H54 (cell line): ENCODE results near the gene SLC10A1.

Experiments
- DNase-seq: peaks from one replicate; pipeline ENCODE4 v3.0.0; 2011; ENCODE audit warnings: low spot score, mixed read lengths; ENCODE audit not compliant: insufficient read length
- FAIRE-seq: peaks from 3 replicates; lab custom pipeline; 2011; peaks lifted over from hg19 to GRCh38; lab: Jason Lieb, UNC
- POLR2A ChIP-seq: IDR thresholded peaks from 2 replicates; pipeline ENCODE4 v1.6.1; 2011; ENCODE audit warnings: low read depth, mild to moderate bottlenecking, low read length

Gene SLC10A1

GRCh38 chr14:69794791-69795190 lies 2.2 kb downstream of the SLC10A1 start:
- no peak for FAIRE-seq
- TF ChIP-seq POLR2A, result no peak

GRCh38 chr14:69792887-69793421 lies 4.1 kb downstream of the SLC10A1 start:
- no peak for TF ChIP-seq POLR2A
- DNase-seq (no peak), FAIRE-seq (no peak)

More at GRCh38 chr14:69794791-69795190, 2.2 kb downstream of the SLC10A1 start:
- no peak for DNase-seq

- no peak for DNase-seq
- FAIRE-seq, result no peak
These were observed 7.9 kb downstream of the SLC10A1 start for GRCh38 chr14:69789118-69789640.

GRCh38 chr14:69786603-69787002 lies 10.4 kb downstream of the SLC10A1 start:
- no peak for TF ChIP-seq POLR2A
- FAIRE-seq, result no peak
- DNase-seq, result no peak

More at GRCh38 chr14:69789118-69789640, 7.9 kb downstream of the SLC10A1 start:
- TF ChIP-seq POLR2A, result no peak

- TF ChIP-seq POLR2A, result no peak
- DNase-seq (no peak), FAIRE-seq (no peak)
These were observed 12.1 kb downstream of the SLC10A1 start for GRCh38 chr14:69784942-69785341.

- no peak for DNase-seq
- no peak for FAIRE-seq
- no peak for TF ChIP-seq POLR2A
These were observed 16.1 kb downstream of the SLC10A1 start for GRCh38 chr14:69780952-69781351.

GRCh38 chr14:69780092-69780491 lies 16.9 kb downstream of the SLC10A1 start:
- DNase-seq (no peak), FAIRE-seq (no peak)
- TF ChIP-seq POLR2A, result no peak

DNA sequence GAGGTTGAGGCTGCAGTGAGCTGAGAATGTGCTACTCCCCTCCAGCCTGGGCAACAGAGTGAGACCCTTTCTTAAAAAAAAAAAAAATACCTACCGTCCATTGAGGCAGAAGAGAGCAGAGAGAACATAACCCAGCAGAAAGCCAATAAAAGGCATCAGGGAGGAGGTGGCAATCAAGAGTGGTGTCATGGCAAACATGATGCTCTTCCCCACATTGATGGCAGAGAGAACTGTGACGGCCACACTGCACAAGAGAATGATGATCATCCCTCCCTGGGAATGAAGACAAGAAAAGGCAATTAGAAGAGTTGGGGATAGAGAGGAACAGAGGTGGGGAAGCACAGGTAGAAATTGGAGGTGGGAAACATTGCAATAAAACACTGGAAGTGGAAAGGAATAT lies 18.0 kb downstream of the SLC10A1 start:
- DNase-seq (no peak), FAIRE-seq (no peak)
- no peak for TF ChIP-seq POLR2A

GRCh38 chr14:69776875-69777453 lies 20.1 kb downstream of the SLC10A1 start:
- FAIRE-seq (no peak), DNase-seq (no peak)

DNA sequence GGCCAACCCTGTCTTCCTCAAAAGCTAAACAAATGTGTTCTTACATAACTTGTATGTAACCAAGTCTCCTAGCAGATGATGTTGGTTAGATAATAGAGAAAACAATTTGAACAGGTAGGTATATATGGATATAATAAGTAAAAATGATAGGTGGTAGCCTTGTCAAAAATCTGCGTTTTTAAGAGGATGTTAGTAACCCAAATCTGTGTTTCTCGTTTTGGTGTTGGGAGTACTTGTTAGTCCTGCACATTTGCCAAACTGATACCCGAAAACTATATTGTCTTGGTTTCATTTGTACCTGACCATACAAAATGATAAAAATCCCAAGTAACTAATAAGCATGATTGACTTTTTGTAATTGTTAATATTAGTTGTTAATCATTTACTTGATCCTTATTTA lies 22.0 kb downstream of the SLC10A1 start:
- no peak for FAIRE-seq
- TF ChIP-seq POLR2A, result no peak

More at GRCh38 chr14:69776875-69777453, 20.1 kb downstream of the SLC10A1 start:
- TF ChIP-seq POLR2A, result no peak

GRCh38 chr14:69773571-69774276 lies 23.3 kb downstream of the SLC10A1 start:
- DNase-seq (no peak), FAIRE-seq (no peak)
- TF ChIP-seq POLR2A, result no peak

More for the DNA sequence above, 22.0 kb downstream of the SLC10A1 start:
- DNase-seq, result no peak

- no peak for DNase-seq
- no peak for TF ChIP-seq POLR2A
- FAIRE-seq, result no peak
These were observed 24.7 kb downstream of the SLC10A1 start for GRCh38 chr14:69772082-69773017.

DNA sequence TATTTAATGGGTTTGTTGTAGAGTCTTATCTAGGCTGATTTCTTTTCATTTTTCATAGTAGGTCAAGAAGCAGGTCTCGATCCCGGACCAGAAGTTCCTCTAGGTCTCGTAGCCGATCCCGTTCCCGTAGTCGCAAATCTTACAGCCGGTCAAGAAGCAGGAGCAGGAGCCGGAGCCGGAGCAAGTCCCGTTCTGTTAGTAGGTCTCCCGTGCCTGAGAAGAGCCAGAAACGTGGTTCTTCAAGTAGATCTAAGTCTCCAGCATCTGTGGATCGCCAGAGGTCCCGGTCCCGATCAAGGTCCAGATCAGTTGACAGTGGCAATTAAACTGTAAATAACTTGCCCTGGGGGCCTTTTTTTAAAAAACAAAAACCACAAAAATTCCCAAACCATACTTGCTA lies 25.9 kb downstream of the SLC10A1 start:
- TF ChIP-seq POLR2A, result no peak
- FAIRE-seq (no peak), DNase-seq (no peak)

GRCh38 chr14:69770559-69770958 lies 26.5 kb downstream of the SLC10A1 start:
- TF ChIP-seq POLR2A, result no peak
- DNase-seq (no peak), FAIRE-seq (no peak)
